CD4-positive, alpha-beta memory T cell (primary cell): ENCODE results near the gene COQ8B. TPM values are rescaled to one million over a fixed set of nuclear protein-coding genes. Genes with fewer than 3 reads are reported as not detected.

ENCODE experiments used
- CTCF ChIA-PET: fragments of 350-600 bp; sonication (Branson Sonifier 250); formaldehyde crosslinking; loops from one replicate; lab custom pipeline; 2021; ENCODE audit warnings: inconsistent platforms; ENCODE audit not compliant: partially characterized antibody; lab: Charles Lee
- POLR2A ChIA-PET: fragments of 350-600 bp; sonication (Branson Sonifier 250); formaldehyde crosslinking; loops from one replicate; lab custom pipeline; 2021; ENCODE audit not compliant: partially characterized antibody; lab: Charles Lee
- DNase-seq, 5 donors: peaks; one replicate each; pipeline versions ENCODE4 v3.0.0 to v3.0.0-alpha.2; 2020 to 2022; ENCODE audit warnings: mixed read lengths in 1 of 5
- H3K27ac ChIP-seq: one replicate; pipeline ENCODE4 v1.7.0; 2013; ENCODE audit warnings: low read depth, low read length
- H3K27me3 ChIP-seq: 2 replicates; pipeline ENCODE4 v1.7.0; 2013; ENCODE audit warnings: mild to moderate bottlenecking, low read length, moderate library complexity; ENCODE audit not compliant: insufficient read depth
- H3K36me3 ChIP-seq: 2 replicates; pipeline ENCODE4 v1.7.0; 2013; ENCODE audit warnings: mild to moderate bottlenecking, low read length, moderate library complexity; ENCODE audit not compliant: insufficient read depth
- H3K4me1 ChIP-seq: 2 replicates; pipeline ENCODE4 v1.7.0; 2013; ENCODE audit warnings: mild to moderate bottlenecking, low read length, moderate library complexity; ENCODE audit not compliant: insufficient read depth
- H3K4me3 ChIP-seq, 2 donors: one replicate each; pipeline ENCODE4 v1.7.0; 2013; ENCODE audit warnings: low read length in 2 of 2, mild to moderate bottlenecking in 1 of 2
- H3K9me3 ChIP-seq, 2 donors: one replicate each; pipeline ENCODE4 v1.7.0; 2013; ENCODE audit warnings: low read length in 2 of 2, control low read depth in 1 of 2; ENCODE audit not compliant: control insufficient read depth in 1 of 2
- H3K27ac Mint-ChIP-seq, 7 donors: one replicate each; pipeline ENCODE4 v1.8.0; 2020 to 2021; ENCODE audit warnings: mixed read lengths in 7 of 7, mild to moderate bottlenecking in 6 of 7, inconsistent platforms in 3 of 7, moderate library complexity in 3 of 7
- H3K27me3 Mint-ChIP-seq, 2 donors: one replicate each; pipeline ENCODE4 v1.8.0; 2020 to 2021; ENCODE audit warnings: mixed read lengths in 2 of 2
- H3K36me3 Mint-ChIP-seq, 2 donors: one replicate each; pipeline ENCODE4 v1.8.0; 2020 to 2021; ENCODE audit warnings: mixed read lengths in 2 of 2, inconsistent platforms in 1 of 2, mild to moderate bottlenecking in 1 of 2
- H3K4me1 Mint-ChIP-seq, 4 donors: one replicate each; pipeline ENCODE4 v1.8.0; 2020 to 2021; ENCODE audit warnings: mixed read lengths in 4 of 4, mild to moderate bottlenecking in 1 of 4
- H3K4me3 Mint-ChIP-seq, 8 donors: one replicate each; pipeline ENCODE4 v1.8.0; 2020 to 2021; ENCODE audit warnings: mixed read lengths in 8 of 8, mild to moderate bottlenecking in 7 of 8, moderate library complexity in 6 of 8, inconsistent platforms in 3 of 8
- H3K9me3 Mint-ChIP-seq, 8 donors: one replicate each; pipeline ENCODE4 v1.8.0; 2020 to 2021; ENCODE audit warnings: mixed read lengths in 8 of 8, mild to moderate bottlenecking in 5 of 8, inconsistent platforms in 3 of 8, moderate library complexity in 1 of 8
- intact Hi-C: fragments of 100-400 bp; cut with micrococcal nuclease; formaldehyde crosslinking; loops from one replicate; pipeline ENCODE4 v1.15.1; 2023
- polyA plus RNA-seq, 2 donors: library from polyadenylated mRNA; unstranded; fragments of 300-500 nt; fragmentation: Illumina TruSeq; gene quantifications; one replicate each; pipeline ENCODE4 v1.2.3, GENCODE V29; 2021
- total RNA-seq, 2 experiments: library from RNA; stranded (reverse); gene quantifications; one replicate each; pipeline ENCODE4 v1.2.3, GENCODE V29; 2021

The COQ8B gene
- total and polyA plus RNA-seq, 4 experiments from 2014 or later = 20.2 to 54.7 (median 34.2) TPM

- ChIA-PET POLR2A (interaction anchor here (2.0 kb wide), 1 partner anchor 574 kb away, joined by 8 read pairs; the partner anchor contains the start of gene HNRNPUL1), CTCF (no interaction called here)
- no peak overlapping the region for H3K27ac Mint-ChIP-seq
- Histone ChIP-seq H3K36me3 (no peaks in the 10 kb centered on the region), H3K4me1 (peaks cover 8% of the 10 kb centered on the region), H3K4me3 (peak overlapping the region; percentile 11 to 66), H3K9me3 (no peaks in the 10 kb centered on the region), H3K27me3 (no peaks in the 10 kb centered on the region), H3K27ac (no peak overlapping the region)
- intact Hi-C loops = loop anchor here (1.0 kb wide), 3 partner anchors 26 to 130 kb away; partner anchors contain the start of gene ACTMAP
- H3K4me1 Mint-ChIP-seq = peaks cover 2 to 6% (median 4%) of the 10 kb centered on the region in 4 donors
- H3K36me3 Mint-ChIP-seq = peaks cover 9 to 12% of the 10 kb centered on the region in 2 donors
- H3K9me3 Mint-ChIP-seq = no peaks in the 10 kb centered on the region
- H3K27me3 Mint-ChIP-seq = no peaks in the 10 kb centered on the region
- H3K4me3 Mint-ChIP-seq = peak overlapping the region in 4 of 8 donors; percentile 18 to 64 (median 38)
- DNase-seq = peak in 1 of 5 donors; percentile 53
These were observed 27.2 kb downstream of the COQ8B start for GRCh38 chr19:40689339-40690049.

DNA sequence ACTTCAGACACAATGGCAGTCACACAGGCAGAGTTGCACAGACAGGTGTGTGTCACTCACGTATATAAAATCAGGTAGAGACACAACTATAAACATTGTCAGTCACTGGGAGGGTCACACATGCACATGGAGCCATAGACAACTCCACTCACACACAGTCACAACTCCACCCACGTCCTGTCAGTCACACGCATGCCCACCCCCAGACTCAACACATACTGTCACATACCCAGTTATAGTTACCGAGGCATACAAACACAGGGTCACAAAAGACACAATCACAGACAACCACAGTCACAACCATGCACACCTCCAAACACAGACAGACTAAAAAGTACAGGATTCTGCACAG, 27.7 kb downstream of the COQ8B start:
- Mint-ChIP-seq H3K9me3 (no peaks in the 10 kb centered on the region), H3K27me3 (no peaks in the 10 kb centered on the region), H3K36me3 (peaks cover 7 to 9% of the 10 kb centered on the region in 2 donors), H3K4me3 (no peak overlapping the region), H3K4me1 (peaks cover 3 to 6% (median 4%) of the 10 kb centered on the region in 4 donors), H3K27ac (no peak overlapping the region)
- DNase-seq = no peak
- no peak overlapping the region for H3K4me3 ChIP-seq
- H3K36me3 ChIP-seq = no peaks in the 10 kb centered on the region
- H3K9me3 ChIP-seq = no peaks in the 10 kb centered on the region
- intact Hi-C loops = no loop called here
- ChIA-PET POLR2A (no interaction called here), CTCF (interaction anchor here (0.7 kb wide), 1 partner anchor 131 kb away, joined by 3 read pairs; no protein-coding TSS in a partner anchor)
- H3K27ac ChIP-seq = no peak overlapping the region
- no peaks in the 10 kb centered on the region for H3K27me3 ChIP-seq
- peaks cover 8% of the 10 kb centered on the region for H3K4me1 ChIP-seq

DNA sequence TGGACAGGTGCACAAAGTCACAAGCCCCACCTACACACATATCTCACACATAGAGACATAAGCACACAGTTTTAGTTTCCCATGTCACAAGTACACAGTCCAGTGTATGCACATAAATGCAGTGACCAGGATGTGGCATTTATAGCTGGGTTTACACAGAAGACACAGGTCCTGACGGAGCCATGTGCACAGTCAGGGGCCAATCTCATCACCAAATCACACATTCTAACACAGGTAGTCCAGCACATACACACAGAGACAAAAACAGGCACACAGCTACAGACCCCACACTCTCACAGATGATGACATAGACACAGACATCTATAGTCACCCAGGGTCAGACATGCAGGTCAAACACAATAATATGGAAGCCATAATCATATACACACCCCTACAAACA, 28.4 kb downstream of the COQ8B start:
- POLR2A ChIA-PET = no interaction called here
- Mint-ChIP-seq H3K4me1 (peaks cover 3 to 6% (median 4%) of the 10 kb centered on the region in 4 donors), H3K27me3 (no peaks in the 10 kb centered on the region), H3K36me3 (peaks cover 7 to 9% of the 10 kb centered on the region in 2 donors), H3K27ac (no peak overlapping the region), H3K9me3 (no peaks in the 10 kb centered on the region), H3K4me3 (no peak overlapping the region)
- Histone ChIP-seq H3K27ac (no peak overlapping the region), H3K9me3 (no peaks in the 10 kb centered on the region), H3K27me3 (no peaks in the 10 kb centered on the region), H3K4me1 (peaks cover 8% of the 10 kb centered on the region), H3K4me3 (no peak overlapping the region), H3K36me3 (no peaks in the 10 kb centered on the region)
- intact Hi-C loops = no loop called here
- DNase-seq = no peak
- CTCF ChIA-PET = interaction anchor here (0.7 kb wide), 1 partner anchor 132 kb away, joined by 3 read pairs; no protein-coding TSS in a partner anchor

DNA sequence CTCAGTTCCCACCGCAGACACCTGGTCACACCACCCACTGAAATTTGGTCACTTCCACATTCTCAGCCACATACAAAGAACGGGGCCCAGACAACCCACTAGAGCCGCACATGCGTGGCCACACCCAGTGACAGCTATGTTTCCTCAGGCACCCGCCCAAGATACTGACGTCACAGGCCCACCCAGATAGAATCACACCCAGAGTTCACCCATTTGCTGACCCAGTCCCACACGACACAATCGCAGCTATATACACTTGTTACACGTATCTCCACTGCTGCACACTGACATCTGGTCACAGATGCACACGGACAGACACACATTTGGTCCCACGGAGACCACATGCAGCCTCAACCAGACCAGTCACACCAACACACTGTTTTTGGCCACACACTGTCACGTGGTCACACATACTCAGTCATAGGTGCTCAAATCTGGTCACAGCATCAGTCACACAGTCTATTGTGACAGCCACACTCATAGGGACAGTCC, 29.1 kb downstream of the COQ8B start:
- ChIA-PET POLR2A (no interaction called here), CTCF (no interaction called here)
- Histone ChIP-seq H3K27ac (no peak overlapping the region), H3K27me3 (no peaks in the 10 kb centered on the region), H3K36me3 (no peaks in the 10 kb centered on the region), H3K9me3 (no peaks in the 10 kb centered on the region), H3K4me3 (no peak overlapping the region), H3K4me1 (peaks cover 8% of the 10 kb centered on the region)
- Mint-ChIP-seq H3K27ac (no peak overlapping the region), H3K4me1 (peaks cover 3 to 6% (median 4%) of the 10 kb centered on the region in 4 donors), H3K36me3 (peaks cover 7 to 9% of the 10 kb centered on the region in 2 donors), H3K4me3 (no peak overlapping the region), H3K27me3 (no peaks in the 10 kb centered on the region), H3K9me3 (no peaks in the 10 kb centered on the region)
- intact Hi-C loops = no loop called here
- DNase-seq = no peak

DNA sequence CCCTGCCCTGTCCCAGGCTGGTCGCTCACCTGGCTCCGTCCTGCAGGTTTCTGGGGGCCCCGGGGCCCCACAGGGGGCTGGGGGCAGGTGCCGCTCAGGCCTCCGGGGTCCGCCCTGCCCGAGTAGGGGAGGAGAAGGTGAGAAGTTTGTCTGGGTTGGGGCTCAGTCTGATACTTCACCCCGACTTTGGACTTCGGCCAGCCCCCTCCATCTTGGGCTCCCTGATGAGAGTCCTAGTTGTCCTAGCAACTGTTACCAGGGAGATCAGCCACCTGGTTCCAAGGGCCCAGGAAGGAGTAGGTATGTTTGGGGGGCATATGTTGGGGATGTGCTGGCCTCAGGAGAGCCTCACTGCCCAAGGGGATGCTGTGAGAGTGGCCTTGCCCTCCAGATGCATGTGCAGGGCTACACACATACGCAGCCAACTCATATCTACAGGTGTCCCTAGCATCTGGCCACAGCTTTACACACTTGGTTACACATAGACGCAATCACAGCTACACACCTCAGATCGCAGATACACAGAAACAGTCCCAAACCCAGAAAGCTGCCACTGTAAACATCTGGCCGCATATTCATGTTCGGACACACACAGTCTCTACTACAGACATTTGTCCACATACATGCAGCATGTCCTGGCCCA, 29.7 kb downstream of the COQ8B start:
- H3K4me1 Mint-ChIP-seq = peaks cover 3 to 6% (median 4%) of the 10 kb centered on the region in 4 donors
- H3K4me3 ChIP-seq = no peak overlapping the region

GRCh38 chr19:40685563-40685962, 31.1 kb downstream of the COQ8B start:
- Histone ChIP-seq H3K4me3 (no peak overlapping the region), H3K9me3 (no peaks in the 10 kb centered on the region), H3K27me3 (no peaks in the 10 kb centered on the region), H3K4me1 (peaks cover 8% of the 10 kb centered on the region), H3K27ac (no peak overlapping the region), H3K36me3 (no peaks in the 10 kb centered on the region)
- POLR2A ChIA-PET = interaction anchor here (0.6 to 0.8 kb wide), 2 partner anchors 126 to 439 kb away, joined by 3 read pairs; no protein-coding TSS in a partner anchor
- DNase-seq = no peak
- H3K4me3 Mint-ChIP-seq = no peak overlapping the region
- H3K27me3 Mint-ChIP-seq = no peaks in the 10 kb centered on the region
- H3K4me1 Mint-ChIP-seq = peaks cover under 1 to 2% (median 1%) of the 10 kb centered on the region in 4 donors
- CTCF ChIA-PET = no interaction called here
- H3K27ac Mint-ChIP-seq = no peak overlapping the region
- peaks cover 4 to 9% of the 10 kb centered on the region in 2 donors for H3K36me3 Mint-ChIP-seq
- H3K9me3 Mint-ChIP-seq = no peaks in the 10 kb centered on the region
- intact Hi-C loops = no loop called here

More for the DNA sequence above, 29.7 kb downstream of the COQ8B start:
- no peak overlapping the region for H3K27ac ChIP-seq
- H3K36me3 ChIP-seq = no peaks in the 10 kb centered on the region
- H3K9me3 Mint-ChIP-seq = no peaks in the 10 kb centered on the region
- intact Hi-C loops = no loop called here
- peaks cover 8% of the 10 kb centered on the region for H3K4me1 ChIP-seq
- no peak overlapping the region for H3K27ac Mint-ChIP-seq
- no peak overlapping the region for H3K4me3 Mint-ChIP-seq
- peaks cover 5 to 9% of the 10 kb centered on the region in 2 donors for H3K36me3 Mint-ChIP-seq
- no peaks in the 10 kb centered on the region for H3K9me3 ChIP-seq
- DNase-seq = no peak
- CTCF ChIA-PET = no interaction called here
- POLR2A ChIA-PET = no interaction called here
- H3K27me3 Mint-ChIP-seq = no peaks in the 10 kb centered on the region
- no peaks in the 10 kb centered on the region for H3K27me3 ChIP-seq

GRCh38 chr19:40685016-40685526, 31.6 kb downstream of the COQ8B start:
- no peak for DNase-seq
- H3K4me3 Mint-ChIP-seq = no peak overlapping the region
- no peaks in the 10 kb centered on the region for H3K27me3 Mint-ChIP-seq
- peak overlapping the region in 1 of 7 donors; percentile 18 for H3K27ac Mint-ChIP-seq
- no peak overlapping the region for H3K4me3 ChIP-seq
- no peaks in the 10 kb centered on the region for H3K27me3 ChIP-seq
- peaks cover 0 to 2% (median under 1%) of the 10 kb centered on the region in 4 donors for H3K4me1 Mint-ChIP-seq
- peaks cover 5% of the 10 kb centered on the region for H3K4me1 ChIP-seq
- intact Hi-C loops = no loop called here
- H3K36me3 ChIP-seq = no peaks in the 10 kb centered on the region
- ChIA-PET POLR2A (interaction anchor here (0.8 kb wide), 1 partner anchor 127 kb away, joined by 3 read pairs; no protein-coding TSS in a partner anchor), CTCF (no interaction called here)
- no peaks in the 10 kb centered on the region for H3K9me3 ChIP-seq
- no peaks in the 10 kb centered on the region for H3K9me3 Mint-ChIP-seq
- H3K36me3 Mint-ChIP-seq = peaks cover 4 to 9% of the 10 kb centered on the region in 2 donors
- no peak overlapping the region for H3K27ac ChIP-seq
